SKM-1 treated with dmso at 0.1 percent for 144 hours (cell line): ENCODE results near the gene NAT16.

Source experiments
- DNase-seq: peaks from one replicate; lab custom pipeline; 2025; ENCODE audit not compliant: unreplicated experiment; lab: John Stamatoyannopoulos, UW

NAT16 gene

GRCh38 chr7:101180130-101180755 is at the start of gene NAT16:
Gene NAT16, minus strand, starts transcription at chr7:101180293. Its CDS starts 5,486 bp downstream, at chr7:101174807.
- no peak for DNase-seq

DNA sequence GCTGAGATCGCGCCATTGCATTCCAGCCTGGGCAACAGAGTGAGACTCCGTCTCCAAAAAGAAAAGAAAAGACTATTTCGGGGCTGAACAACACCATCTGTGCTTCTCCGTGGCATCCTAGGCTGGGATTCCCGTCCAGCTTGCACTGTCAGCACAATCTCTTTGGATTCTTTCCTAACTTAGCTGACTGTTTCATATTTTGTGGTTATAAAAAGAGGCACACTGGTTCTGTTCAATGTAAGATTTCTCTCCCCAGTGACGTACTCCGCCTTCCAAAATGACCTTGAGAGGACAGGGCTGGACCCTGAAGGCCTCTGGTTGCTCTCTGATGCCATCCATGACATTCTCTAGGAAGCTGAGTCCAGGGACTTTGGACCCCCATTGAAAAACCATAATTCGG is 46.6 kb upstream of the NAT16 start:
- no peak for DNase-seq

DNA sequence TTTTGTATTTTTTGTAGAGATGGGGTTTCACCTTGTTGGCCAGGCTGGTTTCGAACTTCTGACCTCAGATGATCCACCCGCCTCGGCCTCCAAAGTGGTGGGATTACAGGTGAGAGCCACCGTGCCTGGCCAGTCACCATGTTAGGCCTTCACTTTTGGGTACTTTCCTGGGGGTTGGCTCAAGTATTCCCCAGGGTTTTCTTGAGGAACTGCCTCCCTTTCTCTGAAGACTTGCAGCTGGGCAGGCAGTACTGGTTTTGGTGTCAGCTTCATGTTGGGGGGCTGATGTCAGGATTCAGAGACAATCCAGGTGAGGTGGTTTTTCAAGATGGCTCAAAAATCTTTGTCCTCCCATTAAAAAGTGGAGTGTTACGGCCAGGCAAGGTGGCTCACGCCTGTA is 45.6 kb upstream of the NAT16 start:
- no peak for DNase-seq

DNA sequence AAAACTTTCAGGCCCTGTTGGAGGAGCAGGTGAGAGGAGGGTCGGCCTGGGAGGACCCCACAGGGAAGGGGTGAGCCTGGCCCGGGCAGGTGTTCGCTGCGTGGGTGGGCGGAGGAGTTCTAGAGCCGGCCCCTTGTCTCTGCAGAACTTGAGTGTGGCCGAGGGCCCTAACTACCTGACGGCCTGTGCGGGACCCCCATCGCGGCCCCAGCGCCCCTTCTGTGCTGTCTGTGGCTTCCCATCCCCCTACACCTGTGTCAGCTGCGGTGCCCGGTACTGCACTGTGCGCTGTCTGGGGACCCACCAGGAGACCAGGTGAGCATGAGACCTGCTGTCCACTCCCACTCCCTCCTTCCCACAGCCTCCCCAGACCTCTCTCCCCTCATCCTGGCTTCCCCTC is 43.4 kb upstream of the NAT16 start:
- no peak for DNase-seq

- no peak for DNase-seq
Measured at GRCh38 chr7:101222275-101222830, 42.3 kb upstream of the NAT16 start.

- DNase-seq = no peak
Measured at GRCh38 chr7:101220295-101220694, 40.2 kb upstream of the NAT16 start.

- DNase-seq = no peak
Measured at GRCh38 chr7:101218236-101219125, 38.4 kb upstream of the NAT16 start.

- DNase-seq = peak; percentile 97
Measured at GRCh38 chr7:101217388-101218235, 37.5 kb upstream of the NAT16 start, which contains the start of the genes PLOD3 and ZNHIT1. Gene PLOD3, minus strand, starts transcription at chr7:101217581. Its CDS starts 307 bp downstream, at chr7:101217274. Gene ZNHIT1, plus strand, starts transcription at chr7:101218165. Its CDS starts 31 bp downstream, at chr7:101218196.

DNA sequence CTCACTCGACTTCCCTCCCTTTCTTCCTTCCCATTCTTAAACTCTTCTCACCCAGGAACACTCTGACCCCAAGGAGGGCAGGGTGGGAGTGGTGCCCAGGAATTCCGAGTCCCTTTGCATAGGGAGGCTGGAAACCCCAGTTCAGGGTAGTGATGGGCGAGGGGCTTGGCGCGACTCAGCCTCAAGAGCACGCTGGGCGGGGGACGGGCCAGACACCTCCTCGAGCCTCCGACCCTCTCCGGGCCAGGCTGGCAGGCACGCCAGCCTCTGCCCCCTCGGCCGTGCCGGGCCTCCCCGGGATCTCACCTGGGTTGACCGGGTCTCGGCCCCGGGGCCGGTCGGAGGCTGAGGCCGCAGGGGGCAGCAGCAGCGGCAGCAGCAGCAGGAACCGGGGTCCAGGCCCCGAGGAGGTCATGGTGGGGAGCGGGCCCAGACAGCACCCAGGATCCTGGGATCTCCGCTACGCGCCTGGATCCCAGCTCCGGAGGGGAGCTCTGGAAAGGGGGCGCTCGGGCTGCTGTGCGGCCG is 36.8 kb upstream of the NAT16 start:
- no peak for DNase-seq

DNA sequence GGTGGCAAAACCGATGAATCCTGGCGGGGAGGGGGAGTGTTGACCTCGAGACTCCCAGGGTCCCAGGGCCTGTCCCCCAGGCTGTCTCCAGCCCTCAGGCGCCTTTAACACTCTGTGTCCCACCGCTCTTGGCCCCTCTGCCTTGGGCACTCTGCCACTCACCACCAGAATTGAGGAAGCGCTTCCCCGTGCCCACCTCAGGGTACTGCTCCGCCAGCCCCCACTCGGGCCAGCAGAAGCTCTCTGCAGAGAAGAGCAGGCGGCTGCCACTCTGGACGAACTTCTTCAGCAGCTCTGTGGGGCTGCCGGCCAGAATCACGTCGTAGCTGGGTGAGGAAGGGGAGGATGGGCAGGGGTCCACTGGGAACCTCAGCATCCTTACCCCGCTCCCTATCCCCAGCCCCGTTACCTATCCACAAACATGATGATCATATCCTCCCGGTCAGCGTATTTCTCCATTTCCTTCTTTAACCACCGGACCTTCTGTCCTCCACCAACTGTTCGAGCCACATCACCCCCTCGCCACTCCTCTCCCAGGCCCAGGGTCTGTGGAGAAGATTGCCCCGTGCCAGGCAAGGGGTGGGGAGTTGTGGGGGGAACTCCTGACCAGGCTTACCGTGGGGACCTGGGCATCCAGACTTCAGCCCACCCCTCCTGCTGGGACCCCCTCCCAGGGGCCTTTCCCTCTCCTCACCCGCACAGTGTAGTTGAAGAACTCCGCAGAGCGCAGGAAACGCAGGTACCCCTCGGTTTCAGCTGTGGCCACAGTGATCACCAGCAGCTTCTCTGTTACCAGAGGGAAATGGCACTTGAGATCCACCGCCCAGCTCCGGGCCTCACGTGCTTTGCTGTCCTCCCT is 36.1 kb upstream of the NAT16 start:
- DNase-seq = no peak

GRCh38 chr7:101212014-101212413 is 31.9 kb upstream of the NAT16 start:
- no peak for DNase-seq

DNA sequence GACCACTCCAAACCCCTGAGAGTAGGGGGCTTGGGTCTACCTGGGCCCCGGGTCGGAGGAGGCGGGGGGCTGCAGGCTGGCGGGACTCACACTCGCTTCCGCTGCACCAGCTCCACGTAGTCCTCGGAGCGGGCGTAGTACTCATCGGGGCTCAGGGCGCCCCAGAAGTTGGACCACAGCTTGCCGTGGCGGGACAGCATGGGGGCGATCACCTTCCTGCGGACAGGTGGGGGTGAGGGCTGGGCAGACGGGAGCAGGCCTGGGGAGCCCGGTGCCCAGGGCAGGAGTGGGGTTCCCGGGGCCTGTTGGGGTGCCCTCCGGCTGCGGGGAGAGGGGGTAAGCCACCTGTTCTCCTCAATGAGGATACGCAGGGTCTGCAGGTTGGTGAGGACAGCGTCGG is 31.4 kb upstream of the NAT16 start:
- no peak for DNase-seq

DNA sequence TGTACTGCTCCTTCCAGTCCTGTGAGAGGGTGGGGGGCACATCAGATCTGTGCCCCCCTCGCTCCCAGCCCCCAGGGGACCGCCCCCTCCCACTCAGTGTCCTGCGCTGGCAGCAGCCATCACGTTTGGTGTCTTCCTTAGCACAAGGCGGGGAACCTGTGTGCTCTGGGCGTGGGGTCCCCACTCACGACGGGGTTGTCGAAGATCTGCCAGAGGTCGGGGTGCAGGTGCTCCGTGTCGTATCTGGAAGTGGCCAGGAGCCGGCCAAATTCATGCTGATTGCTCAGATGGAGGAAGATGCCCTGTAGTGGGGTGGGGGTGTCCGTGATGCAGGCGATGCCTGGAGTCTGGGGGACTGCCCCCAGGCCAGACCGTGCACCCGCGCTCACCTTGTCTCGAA is 30.1 kb upstream of the NAT16 start:
- no peak for DNase-seq

GRCh38 chr7:101208794-101209193 is 28.7 kb upstream of the NAT16 start:
- DNase-seq = no peak

GRCh38 chr7:101207459-101207858 is 27.4 kb upstream of the NAT16 start:
- DNase-seq = no peak

DNA sequence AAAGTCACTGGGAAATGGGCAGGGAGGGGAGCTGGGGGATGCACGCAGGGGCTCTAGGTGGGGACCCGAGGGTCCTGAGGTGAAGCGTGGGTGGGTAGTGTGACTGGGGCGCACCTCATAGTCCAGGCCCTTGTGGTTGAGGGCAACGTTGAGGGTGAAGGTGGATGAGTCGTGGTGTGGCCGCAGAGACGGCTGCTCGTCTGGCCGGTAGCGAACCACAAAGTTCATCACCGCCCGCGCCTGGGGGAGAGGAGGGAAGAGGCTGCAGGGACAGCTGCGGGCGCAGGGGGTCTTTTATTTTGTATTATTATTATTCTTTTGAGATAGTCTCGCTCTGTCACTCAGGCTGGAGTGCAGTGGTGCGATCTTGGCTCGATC is 26.6 kb upstream of the NAT16 start:
- no peak for DNase-seq

DNA sequence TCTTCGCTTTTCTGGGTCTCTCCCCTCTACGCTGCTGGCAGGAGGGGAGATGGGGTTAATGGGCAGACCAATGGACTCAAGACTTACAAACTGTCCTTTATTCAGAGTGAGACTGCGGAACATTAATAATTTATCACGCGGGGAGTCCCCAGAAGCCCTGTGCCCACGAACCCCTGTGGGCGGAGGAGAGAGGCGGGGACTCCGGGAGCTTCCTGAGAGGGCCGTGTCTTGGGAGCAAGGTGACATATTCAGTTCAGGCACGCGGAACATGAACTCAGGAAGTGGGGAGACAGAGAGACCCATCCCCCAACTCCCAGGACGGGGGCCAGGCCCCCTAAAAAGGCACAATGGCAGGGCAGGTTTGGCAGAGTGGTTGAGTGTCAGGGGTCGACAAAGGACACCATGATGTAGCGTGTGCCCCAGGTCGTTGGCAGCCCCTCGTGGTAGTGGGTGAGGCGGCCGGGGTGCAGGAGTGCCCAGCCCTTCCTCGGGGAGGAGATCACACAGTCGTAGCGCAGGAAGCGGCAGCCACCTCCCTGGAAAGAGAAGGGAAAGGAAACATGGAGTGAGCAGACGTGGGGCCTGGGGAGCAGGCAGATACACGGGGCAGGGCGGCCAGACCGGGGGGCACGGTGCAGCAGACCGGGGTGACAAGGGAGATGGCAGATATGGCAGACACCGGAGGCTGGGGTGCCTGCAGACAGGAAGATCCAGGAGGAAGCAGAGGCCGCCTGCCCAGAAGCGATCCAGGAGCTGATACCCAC is 26.0 kb upstream of the NAT16 start:
- no peak for DNase-seq

GRCh38 chr7:101203740-101204738 is 23.9 kb upstream of the NAT16 start:
- DNase-seq = peak; percentile 75
